Esophagus muscularis mucosa (tissue), 4 donors: Measurements from ENCODE around the gene SLC45A1. TPM values are rescaled to one million over a fixed set of nuclear protein-coding genes. Genes with fewer than 3 reads are reported as not detected.

Source experiments
- DNase-seq: peaks from one replicate; pipeline ENCODE4 v3.0.0-alpha.2; 2017; ENCODE audit errors: extremely low spot score
- H3K27ac ChIP-seq, 4 donors: fragments of 200-600 bp; sonication (generic); replicated peaks in 1 of 4; 1 replicate in 3 of 4; 2 replicates in 1 of 4; pipeline ENCODE4 v1.5.1; 2016 to 2019; ENCODE audit warnings: mild to moderate bottlenecking in 1 of 4
- H3K27me3 ChIP-seq, 4 donors: fragments of 200-600 bp; sonication (generic); one replicate each; pipeline versions ENCODE4 v1.5.1 to v1.6.0; 2016 to 2019
- H3K36me3 ChIP-seq, 4 donors: fragments of 200-600 bp; sonication (generic); one replicate each; pipeline ENCODE4 v1.5.1; 2016 to 2019
- H3K4me1 ChIP-seq, 4 donors: fragments of 200-600 bp; sonication (generic); one replicate each; pipeline ENCODE4 v1.5.1; 2016 to 2019
- H3K4me3 ChIP-seq, 4 donors: fragments of 200-600 bp; sonication (generic); 1 replicate in 2 of 4; 2 replicates in 2 of 4; pipeline ENCODE4 v1.5.1; 2016 to 2019; ENCODE audit warnings: mild to moderate bottlenecking in 4 of 4, moderate library complexity in 1 of 4
- H3K9me3 ChIP-seq, 4 donors: fragments of 200-600 bp; sonication (generic); 1 replicate in 3 of 4; 2 replicates in 1 of 4; pipeline ENCODE4 v1.5.1; 2016 to 2019
- CTCF ChIP-seq, 3 experiments: fragments of 200-600 bp in 2 of 3; fragments of 450-650 bp in 1 of 3; sonication (generic) in 2 of 3; IDR thresholded peaks; one replicate each; pipeline ENCODE4 v1.5.1; 2017 to 2019; ENCODE audit warnings: antibody characterized with exemption in 3 of 3, mild to moderate bottlenecking in 2 of 3, moderate library complexity in 1 of 3
- EP300 ChIP-seq: sonication (generic); formaldehyde crosslinking; IDR thresholded peaks from one replicate; pipeline ENCODE4 v1.6.1; 2017; ENCODE audit warnings: antibody characterized with exemption
- POLR2A ChIP-seq: fragments of 450-650 bp; IDR thresholded peaks from one replicate; pipeline ENCODE4 v1.6.1; 2017; ENCODE audit warnings: antibody characterized with exemption, moderate library complexity, mild to moderate bottlenecking, low read depth
- POLR2AphosphoS5 ChIP-seq, 2 donors: sonication (generic); formaldehyde crosslinking; IDR thresholded peaks; one replicate each; pipeline ENCODE4 v1.6.1; 2017; ENCODE audit warnings: antibody characterized with exemption in 2 of 2
- WGBS: methylation state at CpG from one replicate; pipeline ENCODE4 v1.1.5; 2018; 5-methylcytosine and 5-hydroxymethylcytosine counted together
- intact Hi-C: fragments of 100-400 bp; cut with DNase I; formaldehyde crosslinking; loops from one replicate; pipeline ENCODE4 v1.15.1; 2023
- total RNA-seq, 4 donors: library from RNA; depleted of rRNA; stranded (reverse); fragments of >200 nt; gene quantifications; one replicate each; pipeline versions ENCODE4 v1.1.0 to v1.2.1, GENCODE V29; 2016

SLC45A1 gene
- total RNA-seq, 4 donors from 2014 or later = 6.8 to 17.5 (median 10.7) TPM

DNA sequence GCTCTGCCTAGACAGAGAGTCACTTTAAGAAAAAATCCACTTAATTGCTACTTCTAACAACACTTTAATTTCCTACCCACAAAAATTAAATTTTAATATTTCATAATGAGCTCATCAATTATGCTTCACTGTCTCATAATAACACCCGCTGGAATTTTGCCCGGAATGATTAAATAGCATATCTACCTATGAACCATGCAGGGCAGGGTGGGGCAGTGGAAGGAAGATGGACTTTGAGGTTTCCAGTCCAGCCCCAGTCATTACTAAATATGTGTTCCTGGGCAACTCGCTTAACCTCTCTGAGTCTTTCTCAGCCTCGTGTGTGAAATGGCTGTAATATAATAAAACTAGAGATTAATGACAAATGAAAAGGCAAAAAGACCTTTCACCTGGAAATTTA lies 32.8 kb upstream of the SLC45A1 start:
- no peak for TF ChIP-seq CTCF (IDR thresholded peaks at IDR 0.05)
- no peak for TF ChIP-seq POLR2AphosphoS5 (IDR thresholded peaks at IDR 0.05)
- no peak for TF ChIP-seq EP300
- no peak for TF ChIP-seq POLR2A
- no peaks in the 10 kb centered on the region for H3K27me3 ChIP-seq
- DNase-seq = no peak
- H3K36me3 ChIP-seq = no peaks in the 10 kb centered on the region
- H3K27ac ChIP-seq = no peak overlapping the region
- no peaks in the 10 kb centered on the region for H3K9me3 ChIP-seq
- no peak overlapping the region for H3K4me3 ChIP-seq
- intact Hi-C loops = no loop called here
- H3K4me1 ChIP-seq = no peaks in the 10 kb centered on the region
- 84% methylated on average over 4 of the region's 4 CpGs for WGBS

DNA sequence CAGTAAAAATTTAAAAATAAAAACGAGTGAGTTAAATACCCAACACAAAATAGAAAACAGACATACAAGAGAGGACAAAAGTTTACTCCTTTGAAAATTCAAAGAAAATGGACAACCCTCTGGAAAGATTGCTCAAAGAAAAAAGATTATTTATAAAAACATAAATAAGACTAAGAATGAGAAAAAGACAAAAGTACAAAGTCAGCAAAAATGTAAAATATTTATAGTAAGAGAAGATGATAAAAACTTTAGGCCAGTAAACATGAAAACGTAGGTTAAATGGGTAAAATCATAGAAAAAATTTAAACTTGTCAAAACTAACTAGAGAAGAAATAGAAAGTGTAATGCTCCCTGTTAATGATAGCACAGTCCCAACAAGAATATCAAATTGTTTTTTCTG lies 31.9 kb upstream of the SLC45A1 start:
- WGBS = 96% methylated on average over 2 of the region's 2 CpGs

DNA sequence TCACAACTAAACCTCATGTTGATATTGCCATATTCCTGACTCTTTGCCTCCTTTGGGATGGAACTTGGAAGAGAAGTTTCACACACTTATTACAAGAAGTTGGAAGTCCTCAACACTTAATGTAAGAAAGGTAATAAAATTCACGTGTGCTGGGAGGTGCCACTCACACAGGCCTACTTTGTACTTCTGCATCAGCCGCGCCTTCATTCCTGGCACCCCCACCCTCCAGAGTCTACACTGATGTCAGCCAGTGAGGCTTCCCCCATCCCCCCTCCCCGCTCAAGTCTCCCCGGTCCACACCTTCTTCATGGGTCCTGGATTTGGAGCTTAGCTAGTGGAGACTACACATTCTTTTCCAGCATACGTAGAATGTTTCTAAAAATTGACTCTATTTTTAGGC lies 24.8 kb upstream of the SLC45A1 start:
- H3K9me3 ChIP-seq = no peaks in the 10 kb centered on the region
- 84% methylated on average over 6 of the region's 6 CpGs for WGBS
- intact Hi-C loops = no loop called here
- DNase-seq = no peak
- peaks cover 0 to 16% (median 6%) of the 10 kb centered on the region in 4 donors for H3K4me1 ChIP-seq
- H3K27ac ChIP-seq = no peak overlapping the region
- H3K36me3 ChIP-seq = no peaks in the 10 kb centered on the region
- H3K4me3 ChIP-seq = no peak overlapping the region
- no peaks in the 10 kb centered on the region for H3K27me3 ChIP-seq
- TF ChIP-seq POLR2A (no peak), POLR2AphosphoS5 (IDR thresholded peaks at IDR 0.05) (no peak), CTCF (IDR thresholded peaks at IDR 0.05) (no peak), EP300 (no peak)

More for the DNA sequence above, 31.9 kb upstream of the SLC45A1 start:
- no peak overlapping the region for H3K27ac ChIP-seq
- no peak overlapping the region for H3K4me3 ChIP-seq
- no peak for DNase-seq
- H3K4me1 ChIP-seq = no peaks in the 10 kb centered on the region
- no peaks in the 10 kb centered on the region for H3K27me3 ChIP-seq
- TF ChIP-seq EP300 (no peak), CTCF (IDR thresholded peaks at IDR 0.05) (no peak), POLR2AphosphoS5 (IDR thresholded peaks at IDR 0.05) (no peak), POLR2A (no peak)
- no peaks in the 10 kb centered on the region for H3K36me3 ChIP-seq
- H3K9me3 ChIP-seq = no peaks in the 10 kb centered on the region
- intact Hi-C loops = no loop called here

DNA sequence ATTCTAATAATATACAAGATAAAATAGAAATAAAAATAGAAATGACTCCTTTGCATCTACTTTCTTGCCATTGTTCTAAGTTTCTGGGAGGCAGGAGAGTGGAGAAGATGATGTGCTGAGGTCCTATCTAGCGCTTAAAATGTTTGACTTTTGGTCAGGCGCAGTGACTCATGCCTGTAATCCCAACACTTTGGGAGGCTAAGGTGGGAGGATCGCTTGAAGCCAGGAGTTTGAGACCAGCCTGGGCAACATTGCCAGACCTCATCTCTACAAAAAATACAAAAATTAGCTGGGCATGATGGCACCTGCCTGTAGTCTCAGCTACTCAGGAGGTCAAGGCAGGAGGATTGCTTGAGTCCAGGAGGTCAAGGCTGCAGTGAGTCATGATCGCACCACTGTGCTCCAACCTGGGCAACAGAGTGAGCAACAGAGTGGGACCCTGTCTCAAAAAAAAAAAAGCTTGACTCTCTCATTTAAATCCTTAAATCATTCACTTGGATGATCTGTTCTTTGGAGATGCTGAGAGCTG lies 24.2 kb upstream of the SLC45A1 start:
- Histone ChIP-seq H3K4me3 (no peak overlapping the region), H3K36me3 (no peaks in the 10 kb centered on the region), H3K9me3 (no peaks in the 10 kb centered on the region), H3K27ac (peak overlapping the region in 1 of 4 donors; percentile 37), H3K4me1 (peaks cover 0 to 16% (median 6%) of the 10 kb centered on the region in 4 donors), H3K27me3 (no peaks in the 10 kb centered on the region)
- no peak for DNase-seq
- intact Hi-C loops = no loop called here
- TF ChIP-seq POLR2A (no peak), CTCF (IDR thresholded peaks at IDR 0.05) (no peak)
- WGBS = 87% methylated on average over 4 of the region's 4 CpGs

DNA sequence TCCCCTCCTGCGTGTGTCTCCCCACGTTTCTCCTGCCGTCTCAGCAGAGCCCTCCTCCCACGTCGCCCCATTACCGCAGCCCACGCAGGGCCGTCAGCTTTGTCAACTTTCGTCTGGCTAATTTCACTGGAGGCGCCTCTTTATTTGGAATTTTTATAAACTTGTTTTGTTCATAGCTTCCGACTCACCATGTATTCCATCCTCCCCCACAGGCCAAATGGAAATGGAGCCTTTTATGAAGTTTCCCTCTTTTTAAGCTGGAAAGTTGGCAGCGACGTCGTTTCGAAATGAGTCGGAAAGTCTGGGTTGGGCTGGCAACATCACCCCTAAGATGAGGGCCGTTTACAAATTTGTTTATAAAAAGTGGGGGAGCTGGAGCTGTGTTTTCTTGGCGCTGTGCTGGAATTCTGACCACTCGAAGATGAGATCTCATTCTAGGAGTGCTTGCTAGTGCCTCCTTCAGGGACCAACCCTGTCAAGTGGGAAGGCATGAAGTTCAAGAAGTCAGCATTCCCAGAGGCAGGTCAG lies 23.7 kb upstream of the SLC45A1 start:
- no peaks in the 10 kb centered on the region for H3K27me3 ChIP-seq

More for the DNA sequence above, 23.7 kb upstream of the SLC45A1 start:
- intact Hi-C loops = no loop called here
- TF ChIP-seq POLR2AphosphoS5 (IDR thresholded peaks at IDR 0.05) (no peak), EP300 (no peak), POLR2A (no peak), CTCF (IDR thresholded peaks at IDR 0.05) (no peak)
- Histone ChIP-seq H3K4me3 (peak overlapping the region in 1 of 4 donors; percentile 6), H3K27ac (peak overlapping the region in 1 of 4 donors; percentile 37), H3K36me3 (no peaks in the 10 kb centered on the region), H3K4me1 (peaks cover 0 to 16% (median 6%) of the 10 kb centered on the region in 4 donors), H3K9me3 (no peaks in the 10 kb centered on the region)
- WGBS = 52% methylated on average over 19 of the region's 19 CpGs
- DNase-seq = no peak
